HG03558 (cell line): Measurements from ENCODE around the gene DNAJC3.

ENCODE experiments used
- ATAC-seq: cut with Tn5 transposase; IDR thresholded peaks from one replicate; pipeline ENCODE4 v1.9.1; 2021; ENCODE audit warnings: moderate number of reproducible peaks; ENCODE audit not compliant: unreplicated experiment; ENCODE audit errors: extremely low read depth

Gene DNAJC3

GRCh38 chr13:95676762-95677563 lies at the start of gene DNAJC3:
TSS of gene DNAJC3 (plus strand) at chr13:95677139. CDS start at chr13:95677256, 117 bp downstream.
- peak; percentile 90 for ATAC-seq

GRCh38 chr13:95627590-95627989 lies 49.3 kb upstream of the DNAJC3 start:
- ATAC-seq, result no peak

- ATAC-seq, result no peak
These were observed 48.5 kb upstream of the DNAJC3 start for GRCh38 chr13:95628488-95628887.

- ATAC-seq, result no peak
These were observed 47.9 kb upstream of the DNAJC3 start for GRCh38 chr13:95629071-95629470.

GRCh38 chr13:95630593-95630992 lies 46.3 kb upstream of the DNAJC3 start:
- no peak for ATAC-seq

GRCh38 chr13:95636853-95637252 lies 40.1 kb upstream of the DNAJC3 start:
- no peak for ATAC-seq

GRCh38 chr13:95641291-95642027 lies 35.5 kb upstream of the DNAJC3 start:
- no peak for ATAC-seq

GRCh38 chr13:95642028-95642621 lies 34.8 kb upstream of the DNAJC3 start:
- no peak for ATAC-seq

- ATAC-seq, result no peak
These were observed 33.9 kb upstream of the DNAJC3 start for GRCh38 chr13:95642999-95643398.

- no peak for ATAC-seq
These were observed 33.4 kb upstream of the DNAJC3 start for GRCh38 chr13:95643571-95643935.

GRCh38 chr13:95643936-95644598 lies 32.9 kb upstream of the DNAJC3 start:
- ATAC-seq, result no peak

GRCh38 chr13:95644601-95645052 lies 32.3 kb upstream of the DNAJC3 start, which contains the start of gene DZIP1:
TSS of gene DZIP1 (minus strand) at chr13:95644706. CDS start at chr13:95642029, 2,677 bp downstream.
- no peak for ATAC-seq

GRCh38 chr13:95647321-95647720 lies 29.6 kb upstream of the DNAJC3 start:
- ATAC-seq, result no peak

- ATAC-seq, result no peak
These were observed 26.2 kb upstream of the DNAJC3 start for GRCh38 chr13:95650696-95651095.

GRCh38 chr13:95652244-95652764 lies 24.6 kb upstream of the DNAJC3 start:
- ATAC-seq, result no peak

- ATAC-seq, result no peak
These were observed 24.1 kb upstream of the DNAJC3 start for GRCh38 chr13:95652821-95653220.

GRCh38 chr13:95656386-95657015 lies 20.4 kb upstream of the DNAJC3 start:
- no peak for ATAC-seq

GRCh38 chr13:95659500-95659899 lies 17.4 kb upstream of the DNAJC3 start:
- ATAC-seq, result no peak

- no peak for ATAC-seq
These were observed 15.9 kb upstream of the DNAJC3 start for GRCh38 chr13:95660981-95661581.
